Mesendoderm (in vitro differentiated cells): ENCODE measurements around the gene FRS2.

ENCODE experiments used
- DNase-seq: peaks from one replicate; pipeline ENCODE4 v3.0.0; 2013
- H2AK5ac ChIP-seq: 2 replicates; pipeline ENCODE4 v1.6.1; 2013; ENCODE audit warnings: low read length, inconsistent platforms
- H2BK120ac ChIP-seq: 2 replicates; pipeline ENCODE4 v1.6.1; 2013; ENCODE audit warnings: low read depth, mild to moderate bottlenecking, low read length, moderate library complexity, mixed read lengths
- H2BK15ac ChIP-seq: replicated peaks from 2 replicates; pipeline ENCODE4 v1.6.1; 2013; ENCODE audit warnings: low read depth, mild to moderate bottlenecking, moderate library complexity
- H2BK5ac ChIP-seq: 2 replicates; pipeline ENCODE4 v1.6.1; 2013; ENCODE audit warnings: low read length, inconsistent platforms
- H3K18ac ChIP-seq: 2 replicates; pipeline ENCODE4 v1.6.1; 2013; ENCODE audit warnings: mild to moderate bottlenecking, low read length, mixed read lengths
- H3K23ac ChIP-seq: one replicate; pipeline ENCODE4 v1.6.1; 2013; ENCODE audit warnings: low read length
- H3K27ac ChIP-seq: 2 replicates; pipeline ENCODE4 v1.5.1; 2013; ENCODE audit warnings: low read depth, mild to moderate bottlenecking, inconsistent platforms, low read length, moderate library complexity
- H3K27me3 ChIP-seq: 2 replicates; pipeline ENCODE4 v1.6.1; 2013; ENCODE audit warnings: low read length, control low read depth, mild to moderate bottlenecking, inconsistent platforms; ENCODE audit not compliant: insufficient read depth, poor library complexity
- H3K36me3 ChIP-seq: 2 replicates; pipeline ENCODE4 v1.6.1; 2013; ENCODE audit warnings: low read length, inconsistent platforms; ENCODE audit not compliant: control insufficient read depth, insufficient read depth
- H3K4ac ChIP-seq: one replicate; pipeline ENCODE4 v1.6.1; 2013; ENCODE audit warnings: low read depth, mild to moderate bottlenecking, low read length, moderate library complexity
- H3K4me1 ChIP-seq: 2 replicates; pipeline ENCODE4 v1.6.1; 2013; ENCODE audit warnings: low read depth, low read length, inconsistent platforms; ENCODE audit not compliant: control insufficient read depth
- H3K4me2 ChIP-seq: 2 replicates; pipeline ENCODE4 v1.6.1; 2013; ENCODE audit warnings: low read length
- H3K4me3 ChIP-seq: 2 replicates; pipeline ENCODE4 v1.5.1; 2013; ENCODE audit warnings: mild to moderate bottlenecking, low read length
- H3K56ac ChIP-seq: one replicate; pipeline ENCODE4 v1.6.1; 2013; ENCODE audit warnings: low read length
- H3K79me1 ChIP-seq: 2 replicates; pipeline ENCODE4 v1.6.1; 2013; ENCODE audit warnings: low read length, inconsistent platforms
- H3K79me2 ChIP-seq: 2 replicates; pipeline ENCODE4 v1.6.1; 2013; ENCODE audit warnings: mild to moderate bottlenecking, low read length; ENCODE audit not compliant: control insufficient read depth, insufficient read depth
- H3K9ac ChIP-seq: 2 replicates; pipeline ENCODE4 v1.6.1; 2013; ENCODE audit warnings: low read length, inconsistent platforms
- H4K5ac ChIP-seq: one replicate; pipeline ENCODE4 v1.6.1; 2013; ENCODE audit warnings: low read length
- H4K8ac ChIP-seq: one replicate; pipeline ENCODE4 v1.6.1; 2013; ENCODE audit warnings: low read depth, mild to moderate bottlenecking, control low read depth, low read length, moderate library complexity
- WGBS: extraction: QIAGEN DNeasy Blood & Tissue Kit; methylation state at CpG from one replicate; pipeline ENCODE4 v1.1.7; 2013; ENCODE audit warnings: low lambda C conversion rate, missing lambda C conversion rate; ENCODE audit not compliant: insufficient coverage; ENCODE audit errors: extremely low coverage; 5-methylcytosine and 5-hydroxymethylcytosine counted together

The FRS2 gene

GRCh38 chr12:69570545-69571399, 100.6 kb downstream of the FRS2 start:
- H2BK15ac ChIP-seq: no peak overlapping the region
- no peaks in the 10 kb centered on the region for H3K79me1 ChIP-seq
- H3K27me3 ChIP-seq: no peaks in the 10 kb centered on the region
- no peak overlapping the region for H2AK5ac ChIP-seq
- H3K23ac ChIP-seq: no peak overlapping the region
- WGBS: no CpG with 5 or more reads among the region's 6 CpGs
- no peak overlapping the region for H3K56ac ChIP-seq
- no peaks in the 10 kb centered on the region for H3K4me1 ChIP-seq
- H3K79me2 ChIP-seq: no peaks in the 10 kb centered on the region
- H2BK120ac ChIP-seq: no peak overlapping the region
- peak; percentile 78 for DNase-seq
- H3K27ac ChIP-seq: no peak overlapping the region
- H3K18ac ChIP-seq: no peak overlapping the region
- H3K4me3 ChIP-seq: no peak overlapping the region
- H4K8ac ChIP-seq: no peak overlapping the region
- H3K36me3 ChIP-seq: peaks cover 4% of the 10 kb centered on the region
- H2BK5ac ChIP-seq: no peak overlapping the region
- no peak overlapping the region for H3K4me2 ChIP-seq
- H4K5ac ChIP-seq: no peak overlapping the region
- no peak overlapping the region for H3K4ac ChIP-seq
- H3K9ac ChIP-seq: no peak overlapping the region

GRCh38 chr12:69575346-69575745, 105.2 kb downstream of the FRS2 start:
- H3K4ac ChIP-seq: no peak overlapping the region
- no peak overlapping the region for H3K27ac ChIP-seq
- H2BK15ac ChIP-seq: no peak overlapping the region
- no peak overlapping the region for H2BK5ac ChIP-seq
- H3K4me1 ChIP-seq: no peaks in the 10 kb centered on the region
- no peaks in the 10 kb centered on the region for H3K79me2 ChIP-seq
- no peak overlapping the region for H3K9ac ChIP-seq
- H2AK5ac ChIP-seq: no peak overlapping the region
- H3K27me3 ChIP-seq: no peaks in the 10 kb centered on the region
- WGBS: no CpG with 5 or more reads among the region's 3 CpGs
- no peaks in the 10 kb centered on the region for H3K79me1 ChIP-seq
- no peak overlapping the region for H3K4me3 ChIP-seq
- H3K56ac ChIP-seq: no peak overlapping the region
- no peak overlapping the region for H3K18ac ChIP-seq
- no peak overlapping the region for H3K23ac ChIP-seq
- H4K5ac ChIP-seq: no peak overlapping the region
- H3K36me3 ChIP-seq: peaks cover 4% of the 10 kb centered on the region
- H2BK120ac ChIP-seq: no peak overlapping the region
- DNase-seq: no peak
- no peak overlapping the region for H4K8ac ChIP-seq
- no peak overlapping the region for H3K4me2 ChIP-seq

GRCh38 chr12:69578283-69578682, 108.1 kb downstream of the FRS2 start:
- Histone ChIP-seq H3K36me3 (peaks cover 2% of the 10 kb centered on the region), H3K27me3 (no peaks in the 10 kb centered on the region), H3K4me1 (no peaks in the 10 kb centered on the region), H4K8ac (no peak overlapping the region), H4K5ac (no peak overlapping the region), H3K18ac (no peak overlapping the region), H3K4me2 (no peak overlapping the region), H3K79me2 (no peaks in the 10 kb centered on the region), H3K79me1 (no peaks in the 10 kb centered on the region), H3K27ac (no peak overlapping the region), H2AK5ac (no peak overlapping the region), H2BK120ac (no peak overlapping the region), H3K4me3 (no peak overlapping the region), H2BK15ac (no peak overlapping the region), H3K23ac (no peak overlapping the region), H3K4ac (no peak overlapping the region), H3K56ac (no peak overlapping the region), H2BK5ac (no peak overlapping the region), H3K9ac (no peak overlapping the region)
- no peak for DNase-seq
- no CpG with 5 or more reads among the region's 2 CpGs for WGBS

DNA sequence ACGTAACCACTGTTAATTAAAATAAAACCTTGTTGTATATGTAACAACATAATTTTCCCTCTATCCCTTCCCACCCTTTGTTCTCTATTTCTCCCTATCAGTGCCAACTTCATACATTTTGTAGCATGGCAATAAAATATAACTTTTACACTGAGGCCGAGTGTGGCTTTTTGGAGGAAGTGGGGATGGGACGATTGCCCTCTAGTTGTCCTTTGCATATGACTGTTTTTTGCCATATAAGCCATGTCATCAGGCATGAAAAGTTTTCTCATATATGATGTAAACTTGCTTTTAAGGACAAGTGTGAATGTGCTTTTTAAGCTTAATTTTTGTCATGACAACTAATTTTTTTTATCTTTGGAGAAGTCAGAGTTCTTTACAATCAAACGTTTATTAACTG, 108.8 kb downstream of the FRS2 start:
- whole genome bisulfite sequencing: no CpG with 5 or more reads among the region's 4 CpGs
- Histone ChIP-seq H3K4me2 (no peak overlapping the region), H3K27ac (no peak overlapping the region), H3K18ac (no peak overlapping the region), H2BK120ac (no peak overlapping the region), H3K79me2 (no peaks in the 10 kb centered on the region), H3K23ac (no peak overlapping the region), H4K8ac (no peak overlapping the region), H4K5ac (no peak overlapping the region), H3K56ac (no peak overlapping the region), H3K9ac (no peak overlapping the region), H3K4ac (no peak overlapping the region), H3K4me1 (no peaks in the 10 kb centered on the region), H3K27me3 (no peaks in the 10 kb centered on the region), H2BK5ac (no peak overlapping the region), H3K36me3 (peaks cover 2% of the 10 kb centered on the region), H2AK5ac (no peak overlapping the region), H3K4me3 (no peak overlapping the region), H2BK15ac (no peak overlapping the region), H3K79me1 (no peaks in the 10 kb centered on the region)
- DNase-seq: no peak

DNA sequence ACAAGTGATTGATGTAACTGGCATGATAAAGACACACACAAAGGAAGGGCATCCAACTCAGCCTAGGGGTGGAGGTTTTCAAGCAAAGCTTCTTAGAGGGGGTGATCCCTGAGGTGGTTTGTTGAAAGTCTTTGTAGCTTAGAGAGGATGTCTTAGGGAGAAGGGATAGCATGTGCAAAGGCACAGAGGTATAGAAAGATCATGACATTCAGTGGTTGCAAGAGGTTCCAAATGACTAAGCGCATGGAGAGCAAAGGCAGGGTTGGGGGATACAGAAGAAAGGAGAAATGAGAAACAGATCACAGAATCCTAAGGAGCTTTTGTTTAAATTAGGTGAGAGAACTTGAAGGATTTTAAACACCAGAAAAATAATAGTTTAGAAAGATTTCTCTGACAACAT, 109.9 kb downstream of the FRS2 start:
- Histone ChIP-seq H3K36me3 (no peaks in the 10 kb centered on the region), H3K4me2 (no peak overlapping the region), H3K4me3 (no peak overlapping the region), H2BK15ac (no peak overlapping the region), H4K8ac (no peak overlapping the region), H3K18ac (no peak overlapping the region), H2BK120ac (no peak overlapping the region), H3K56ac (no peak overlapping the region), H3K4ac (no peak overlapping the region), H3K9ac (no peak overlapping the region), H3K79me2 (no peaks in the 10 kb centered on the region), H3K23ac (no peak overlapping the region), H3K27me3 (no peaks in the 10 kb centered on the region), H3K4me1 (no peaks in the 10 kb centered on the region), H3K27ac (no peak overlapping the region), H2BK5ac (no peak overlapping the region), H3K79me1 (no peaks in the 10 kb centered on the region), H4K5ac (no peak overlapping the region), H2AK5ac (no peak overlapping the region)
- WGBS: no CpG with 5 or more reads among the region's 1 CpG
- no peak for DNase-seq

- no peak overlapping the region for H3K4ac ChIP-seq
- peak; percentile 84 for DNase-seq
- H2BK5ac ChIP-seq: no peak overlapping the region
- no peak overlapping the region for H4K5ac ChIP-seq
- H3K4me2 ChIP-seq: no peak overlapping the region
- H3K4me3 ChIP-seq: no peak overlapping the region
- no peak overlapping the region for H3K18ac ChIP-seq
- no peaks in the 10 kb centered on the region for H3K27me3 ChIP-seq
- no peak overlapping the region for H3K27ac ChIP-seq
- H3K23ac ChIP-seq: no peak overlapping the region
- no peak overlapping the region for H4K8ac ChIP-seq
- H3K56ac ChIP-seq: no peak overlapping the region
- no peaks in the 10 kb centered on the region for H3K36me3 ChIP-seq
- H2BK120ac ChIP-seq: no peak overlapping the region
- no peak overlapping the region for H3K9ac ChIP-seq
- no peaks in the 10 kb centered on the region for H3K79me1 ChIP-seq
- no peak overlapping the region for H2BK15ac ChIP-seq
- H3K4me1 ChIP-seq: no peaks in the 10 kb centered on the region
- H3K79me2 ChIP-seq: peaks cover 12% of the 10 kb centered on the region
- H2AK5ac ChIP-seq: no peak overlapping the region
Observed at GRCh38 chr12:69583203-69583602, 113.0 kb downstream of the FRS2 start.
